Ishikawa (cell line): ENCODE results near the gene CCDC192.

Experiments
- CEBPB ChIP-seq: IDR thresholded peaks from 2 replicates; pipeline ENCODE4 v1.6.1; 2012
- CREB1 ChIP-seq: IDR thresholded peaks from 2 replicates; pipeline ENCODE4 v1.6.1; 2012; ENCODE audit warnings: low read depth
- NFIC ChIP-seq: IDR thresholded peaks from 2 replicates; pipeline ENCODE4 v1.6.1; 2012
- RAD21 ChIP-seq: IDR thresholded peaks from 2 replicates; pipeline ENCODE4 v1.6.1; 2012; ENCODE audit warnings: low read depth
- TAF1 ChIP-seq: IDR thresholded peaks from 2 replicates; pipeline ENCODE4 v1.6.1; 2012; ENCODE audit warnings: low read depth, mild to moderate bottlenecking
- TCF12 ChIP-seq: IDR thresholded peaks from 2 replicates; pipeline ENCODE4 v1.6.1; 2012; ENCODE audit warnings: low read depth
- TEAD4 ChIP-seq: IDR thresholded peaks from 2 replicates; pipeline ENCODE4 v1.6.1; 2012
- TF ChIP-seq, protein P1 (sequence below): IDR thresholded peaks from 2 replicates; pipeline ENCODE4 v1.6.1; 2012

DNA sequence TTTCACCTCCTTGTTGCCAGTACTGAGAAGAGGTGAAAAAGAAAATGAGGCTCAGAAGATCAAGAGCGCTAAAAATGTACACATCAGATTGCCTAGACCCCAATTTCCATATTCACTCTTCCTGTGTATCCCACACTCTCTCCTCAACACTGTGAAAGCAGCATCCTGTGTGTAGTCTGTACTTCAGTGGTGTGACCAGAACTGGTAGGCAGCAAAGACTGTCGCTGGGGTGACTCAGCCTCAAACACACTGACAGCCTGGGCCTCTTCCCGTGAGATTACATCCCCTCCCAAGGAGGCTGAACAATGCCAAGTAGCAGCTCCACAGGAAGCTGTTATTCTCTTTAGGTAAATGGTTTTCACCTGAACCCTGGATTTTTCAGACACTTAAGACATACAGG is 135.5 kb downstream of the CCDC192 start:
- TF ChIP-seq CEBPB (no peak), TAF1 (no peak), TEAD4 (no peak), CREB1 (no peak), TCF12 (no peak), RAD21 (no peak), NFIC (no peak)
- TF ChIP-seq, protein P1, sequence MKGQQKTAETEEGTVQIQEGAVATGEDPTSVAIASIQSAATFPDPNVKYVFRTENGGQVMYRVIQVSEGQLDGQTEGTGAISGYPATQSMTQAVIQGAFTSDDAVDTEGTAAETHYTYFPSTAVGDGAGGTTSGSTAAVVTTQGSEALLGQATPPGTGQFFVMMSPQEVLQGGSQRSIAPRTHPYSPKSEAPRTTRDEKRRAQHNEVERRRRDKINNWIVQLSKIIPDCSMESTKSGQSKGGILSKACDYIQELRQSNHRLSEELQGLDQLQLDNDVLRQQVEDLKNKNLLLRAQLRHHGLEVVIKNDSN: no peak
